Measurements from ENCODE around the gene CLCN3. TPM values are rescaled to one million over a fixed set of nuclear protein-coding genes. Genes with fewer than 3 reads are reported as not detected.
"Not testable (repeated sequence)": the region's sequence is repeated elsewhere in the genome, so short reads cannot be mapped to it uniquely, and the experiment has no call there.

CLCN3 gene
- polyA plus RNA-seq, 4 donors: 39.7 to 80.2 (median 60.7) TPM

- no peak for DNase-seq (ENCODE audit: low read depth in 4 of 4, low spot score in 3 of 4)
These were observed 30.0 kb downstream of the CLCN3 start for GRCh38 chr4:169650227-169650936.

- no peak for DNase-seq (ENCODE audit: low read depth in 4 of 4, low spot score in 3 of 4)
These were observed 32.2 kb downstream of the CLCN3 start for GRCh38 chr4:169652535-169652934.

GRCh38 chr4:169655401-169655800, 35.0 kb downstream of the CLCN3 start:
- DNase-seq (ENCODE audit: low read depth in 4 of 4, low spot score in 3 of 4): no peak

GRCh38 chr4:169657470-169658107, 37.2 kb downstream of the CLCN3 start:
- no peak for DNase-seq (ENCODE audit: low read depth in 4 of 4, low spot score in 3 of 4)

GRCh38 chr4:169658196-169658595, 37.8 kb downstream of the CLCN3 start:
- DNase-seq (ENCODE audit: low read depth in 4 of 4, low spot score in 3 of 4): no peak

- no peak for DNase-seq (ENCODE audit: low read depth in 4 of 4, low spot score in 3 of 4)
These were observed 38.8 kb downstream of the CLCN3 start for GRCh38 chr4:169658975-169659715.

GRCh38 chr4:169659716-169660670, 39.6 kb downstream of the CLCN3 start:
- peak; percentile 72 to 85 (median 78) for DNase-seq (ENCODE audit: low read depth in 4 of 4, low spot score in 3 of 4)

GRCh38 chr4:169660929-169661328, 40.6 kb downstream of the CLCN3 start:
- DNase-seq (ENCODE audit: low read depth in 4 of 4, low spot score in 3 of 4): no peak

- no peak for DNase-seq (ENCODE audit: low read depth in 4 of 4, low spot score in 3 of 4)
These were observed 41.4 kb downstream of the CLCN3 start for GRCh38 chr4:169661761-169662160.

- no peak for DNase-seq (ENCODE audit: low read depth in 4 of 4, low spot score in 3 of 4)
These were observed 41.8 kb downstream of the CLCN3 start for GRCh38 chr4:169662206-169662605.

GRCh38 chr4:169663402-169663801, 43.0 kb downstream of the CLCN3 start:
- no peak for DNase-seq (ENCODE audit: low read depth in 4 of 4, low spot score in 3 of 4)

GRCh38 chr4:169663831-169664230, 43.5 kb downstream of the CLCN3 start:
- DNase-seq (ENCODE audit: low read depth in 4 of 4, low spot score in 3 of 4): no peak

GRCh38 chr4:169664615-169665014, 44.2 kb downstream of the CLCN3 start:
- DNase-seq (ENCODE audit: low read depth in 4 of 4, low spot score in 3 of 4): no peak

- DNase-seq (ENCODE audit: low read depth in 4 of 4, low spot score in 3 of 4): no peak
These were observed 44.8 kb downstream of the CLCN3 start for GRCh38 chr4:169665046-169665737.

- no peak for DNase-seq (ENCODE audit: low read depth in 4 of 4, low spot score in 3 of 4)
These were observed 47.8 kb downstream of the CLCN3 start for GRCh38 chr4:169668069-169668721.

- DNase-seq (ENCODE audit: low read depth in 4 of 4, low spot score in 3 of 4): no peak
These were observed 55.4 kb downstream of the CLCN3 start for GRCh38 chr4:169675825-169676224.

GRCh38 chr4:169677150-169677748, 56.9 kb downstream of the CLCN3 start:
- DNase-seq (ENCODE audit: low read depth in 4 of 4, low spot score in 3 of 4): no peak

GRCh38 chr4:169678486-169678885, 58.1 kb downstream of the CLCN3 start:
- DNase-seq (ENCODE audit: low read depth in 4 of 4, low spot score in 3 of 4): not testable (repeated sequence)

All from left renal pelvis (tissue), 4 donors.